Retina (tissue), 1 donor: ENCODE data around the gene TM7SF3.
"Not testable (repeated sequence)": the region's sequence is repeated elsewhere in the genome, so short reads cannot be mapped to it uniquely, and the experiment has no call there.

Experiments used
- DNase-seq: peaks from one replicate; pipeline ENCODE4 v3.0.0-alpha.2; 2016

The TM7SF3 gene

GRCh38 chr12:27014085-27014858 is at the start of gene TM7SF3:
Gene TM7SF3, minus strand, starts transcription at chr12:27014384. Its CDS starts 216 bp downstream, at chr12:27014168.
- peak; percentile 94 for DNase-seq

GRCh38 chr12:27063250-27063851 is 49.2 kb upstream of the TM7SF3 start:
- DNase-seq: no peak

GRCh38 chr12:27061317-27061716 is 47.1 kb upstream of the TM7SF3 start:
- no peak for DNase-seq

- DNase-seq: no peak
These were observed 46.6 kb upstream of the TM7SF3 start for GRCh38 chr12:27060740-27061139.

- no peak for DNase-seq
These were observed 43.4 kb upstream of the TM7SF3 start for GRCh38 chr12:27057543-27057942.

- DNase-seq: no peak
These were observed 41.8 kb upstream of the TM7SF3 start for GRCh38 chr12:27055966-27056365.

- DNase-seq: no peak
These were observed 38.6 kb upstream of the TM7SF3 start for GRCh38 chr12:27052742-27053141.

GRCh38 chr12:27052176-27052575 is 38.0 kb upstream of the TM7SF3 start:
- no peak for DNase-seq

- no peak for DNase-seq
These were observed 34.9 kb upstream of the TM7SF3 start for GRCh38 chr12:27048822-27049752.

- not testable (repeated sequence) for DNase-seq
These were observed 27.8 kb upstream of the TM7SF3 start for GRCh38 chr12:27042018-27042417.

GRCh38 chr12:27040637-27041036 is 26.5 kb upstream of the TM7SF3 start:
- DNase-seq: not testable (repeated sequence)

- DNase-seq: no peak
These were observed 20.6 kb upstream of the TM7SF3 start for GRCh38 chr12:27034607-27035293.

GRCh38 chr12:27032679-27033078 is 18.5 kb upstream of the TM7SF3 start:
- DNase-seq: no peak

- no peak for DNase-seq
These were observed 17.3 kb upstream of the TM7SF3 start for GRCh38 chr12:27031531-27031930.

- no peak for DNase-seq
These were observed 12.1 kb upstream of the TM7SF3 start for GRCh38 chr12:27026257-27026656.

GRCh38 chr12:27025116-27025515 is 10.9 kb upstream of the TM7SF3 start:
- no peak for DNase-seq

GRCh38 chr12:27024291-27024690 is 10.1 kb upstream of the TM7SF3 start:
- DNase-seq: no peak

GRCh38 chr12:27020761-27021160 is 6.6 kb upstream of the TM7SF3 start:
- no peak for DNase-seq

- DNase-seq: no peak
These were observed 3.9 kb upstream of the TM7SF3 start for GRCh38 chr12:27018037-27018436.

GRCh38 chr12:27017163-27017823 is 3.1 kb upstream of the TM7SF3 start:
- DNase-seq: not testable (repeated sequence)

- DNase-seq: peak; percentile 31
These were observed 1.5 kb upstream of the TM7SF3 start for GRCh38 chr12:27015730-27016076.
